ENCODE results near the gene GAN.
"Not testable (repeated sequence)": the region's sequence is repeated elsewhere in the genome, so short reads cannot be mapped to it uniquely, and the experiment has no call there.

GAN gene

GRCh38 chr16:81310045-81310644 is 4.6 kb upstream of the GAN start:
- no peak for DNase-seq

DNA sequence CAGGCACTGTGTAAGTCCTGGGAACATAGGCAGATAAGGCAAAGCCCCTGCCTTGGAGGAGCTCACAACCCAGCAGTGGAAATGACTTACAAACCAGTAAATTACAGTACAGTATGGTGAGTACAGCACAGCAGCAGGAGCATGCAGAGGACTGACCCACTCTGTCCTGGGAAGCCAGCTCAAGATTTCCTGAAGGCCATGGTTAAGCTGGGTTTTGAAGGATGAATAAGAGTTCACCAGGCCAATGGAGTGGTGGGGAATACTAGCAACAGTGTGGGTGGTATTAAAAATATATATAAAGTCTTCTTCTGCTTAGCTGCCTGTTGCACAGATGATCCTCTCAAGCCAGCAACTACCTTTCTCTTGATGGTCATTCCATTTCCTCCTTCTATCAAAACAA is 3.0 kb upstream of the GAN start:
- no peak for DNase-seq

GRCh38 chr16:81313701-81314602 is 810 bp upstream of the GAN start:
- no peak for DNase-seq

DNA sequence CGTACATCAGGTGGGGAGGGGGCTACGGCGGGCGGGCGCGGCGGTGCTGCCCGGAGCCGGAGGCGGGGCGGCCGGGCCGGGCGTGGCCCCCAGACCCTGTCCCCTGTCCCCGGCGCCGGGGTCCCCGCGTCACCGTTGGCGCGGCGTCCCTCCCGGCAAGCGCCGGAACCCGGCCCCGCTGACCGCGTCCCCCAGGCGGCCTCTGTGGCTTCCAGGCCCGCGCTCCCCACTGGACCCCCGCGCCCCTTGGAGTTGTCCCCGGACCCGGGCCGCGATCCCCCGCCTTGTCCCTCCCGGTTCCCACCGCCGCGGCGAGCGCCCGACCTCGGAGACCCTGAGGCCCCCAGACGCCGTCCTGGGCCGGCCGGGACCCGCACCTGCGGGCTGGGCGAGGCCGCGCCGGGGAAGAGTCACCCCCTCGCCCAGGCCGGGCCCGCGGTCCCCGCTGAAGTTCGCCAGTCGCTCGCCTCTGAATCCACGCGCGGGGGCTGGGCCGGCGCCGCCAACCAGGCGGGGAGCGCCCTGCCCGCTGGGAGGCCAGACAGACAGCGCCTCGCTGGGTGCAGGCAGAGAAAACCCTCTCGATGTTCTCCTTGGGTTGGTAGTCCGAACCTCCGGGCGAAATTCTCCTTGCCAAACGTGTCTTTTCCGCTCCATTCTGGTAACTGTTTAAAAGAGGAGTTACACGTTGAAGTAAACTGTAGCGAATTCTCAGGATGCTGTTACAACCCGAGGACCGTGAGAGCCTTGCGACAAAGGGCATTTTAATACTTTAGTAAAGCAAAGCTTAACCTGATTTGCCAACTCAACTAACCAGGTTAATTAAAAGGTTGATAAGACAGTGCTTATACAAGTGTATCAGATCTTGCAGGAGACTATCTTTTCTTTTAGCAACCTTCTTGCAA is 761 bp downstream of the GAN start:
- no peak for DNase-seq

GRCh38 chr16:81316176-81316496 is 1.4 kb downstream of the GAN start:
- no peak for DNase-seq

GRCh38 chr16:81318711-81319110 is 3.9 kb downstream of the GAN start:
- no peak for DNase-seq

GRCh38 chr16:81319221-81319912 is 4.6 kb downstream of the GAN start:
- no peak for DNase-seq

DNA sequence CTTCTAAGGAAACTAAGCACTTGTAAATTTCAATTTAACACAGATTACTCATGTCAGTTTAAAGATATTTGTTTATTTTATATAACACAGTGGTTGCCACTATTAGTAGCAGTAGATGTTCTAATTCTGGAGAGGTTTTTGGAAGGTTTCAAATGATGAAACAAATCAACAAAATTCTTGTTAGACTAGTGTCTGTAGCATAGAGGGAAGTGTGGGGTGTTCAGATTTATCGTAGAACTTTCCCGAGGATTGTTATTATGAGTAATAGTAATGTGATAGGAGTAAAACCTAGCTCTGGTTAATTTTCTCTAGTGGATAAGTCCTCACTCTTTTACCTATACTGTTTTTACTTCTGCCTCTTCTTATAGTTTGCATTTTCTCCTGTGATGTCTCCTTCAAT is 6.3 kb downstream of the GAN start:
- no peak for DNase-seq

DNA sequence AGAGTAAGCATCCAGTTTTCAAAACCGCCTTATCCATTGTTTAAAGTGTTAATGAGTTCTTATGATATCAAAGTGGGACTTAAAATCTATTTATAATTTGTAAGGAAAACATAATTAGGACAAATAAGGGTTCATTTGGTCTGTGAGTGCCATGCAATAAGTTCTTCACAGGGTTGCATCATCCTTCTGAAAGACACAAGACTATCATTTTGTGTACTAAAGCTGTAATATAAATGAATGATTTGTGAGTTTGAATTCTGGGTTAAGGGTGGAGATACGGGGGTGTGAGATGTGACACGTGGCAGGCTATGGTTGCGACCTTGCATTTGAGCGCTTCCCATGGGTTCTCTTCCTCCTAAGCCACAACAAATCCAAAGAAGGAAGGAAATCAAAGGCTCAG is 6.8 kb downstream of the GAN start:
- DNase-seq, result no peak

- DNase-seq, result no peak
Observed at GRCh38 chr16:81324808-81325207, 10.0 kb downstream of the GAN start.

DNA sequence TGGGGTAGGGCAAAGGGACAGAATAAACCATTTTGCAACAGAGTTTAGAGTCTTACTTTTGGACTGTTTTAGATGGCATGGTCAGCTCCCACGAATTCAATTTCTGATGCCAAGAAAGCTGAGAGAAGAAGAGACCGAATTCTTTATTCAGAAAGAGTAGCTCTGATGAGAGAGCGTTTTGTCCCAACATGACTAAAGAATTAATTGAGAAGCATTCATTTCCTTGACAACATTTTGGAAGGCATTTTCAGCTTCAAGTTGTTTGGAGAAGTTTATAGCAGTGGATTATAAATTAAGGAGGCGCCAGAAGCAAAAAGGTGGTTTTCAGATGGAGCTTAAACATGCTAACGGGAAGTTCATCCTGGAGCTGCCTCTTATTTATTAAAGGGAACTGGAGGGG is 12.2 kb downstream of the GAN start:
- no peak for DNase-seq

DNA sequence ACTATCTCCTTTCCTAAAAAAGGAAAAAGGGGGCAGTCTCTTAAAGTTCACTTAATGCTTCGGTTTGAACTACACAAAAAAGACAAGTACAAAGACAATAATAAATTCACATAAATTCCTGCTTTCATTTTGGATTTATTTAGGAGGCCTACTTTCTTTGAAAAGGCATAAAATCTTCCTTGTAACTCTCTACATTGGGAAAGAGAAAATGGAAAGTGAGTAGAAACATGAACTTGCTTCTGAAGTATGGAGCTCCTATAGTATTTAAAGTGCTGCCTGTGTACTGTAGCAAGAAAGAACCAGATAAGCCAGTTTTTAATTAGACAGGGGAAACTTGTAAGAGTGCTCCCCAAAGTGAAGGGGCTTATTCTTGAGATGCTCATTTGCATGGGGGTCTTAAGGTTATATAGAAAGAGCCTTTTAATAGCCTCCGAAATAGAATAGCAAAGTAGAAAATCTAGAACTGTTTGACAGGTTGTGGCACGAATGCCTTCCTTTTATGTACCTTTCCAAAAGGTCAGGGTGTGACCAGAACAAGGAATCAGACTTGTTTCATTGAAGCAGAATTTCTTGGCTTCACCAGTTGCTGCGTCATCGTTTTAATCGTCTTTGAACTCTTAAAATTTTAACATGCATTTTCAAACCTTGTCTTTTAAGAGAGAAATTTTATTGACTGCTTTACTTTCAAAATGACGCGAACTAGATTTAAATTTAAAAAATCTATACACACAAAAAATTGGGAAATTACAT is 12.9 kb downstream of the GAN start:
- no peak for DNase-seq

DNA sequence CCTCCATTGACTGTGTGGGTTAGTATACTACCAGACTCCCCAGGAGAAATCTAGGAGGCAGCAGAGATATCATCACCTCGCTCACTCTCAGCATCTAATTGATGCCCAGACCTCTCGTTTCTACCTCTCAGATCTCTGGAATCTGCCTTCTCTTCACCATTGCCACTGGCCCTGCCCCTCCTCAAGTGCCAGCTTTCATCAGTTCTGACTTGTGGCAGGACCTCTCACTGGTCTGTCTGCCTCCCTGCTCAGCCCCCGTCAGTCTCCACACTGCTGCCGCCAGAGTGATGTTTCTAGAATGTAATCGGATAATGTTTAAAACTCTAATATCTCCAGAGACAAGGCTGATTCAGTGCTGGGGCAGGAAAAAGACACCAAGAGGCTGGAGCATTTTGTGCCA is 15.2 kb downstream of the GAN start:
- no peak for DNase-seq

DNA sequence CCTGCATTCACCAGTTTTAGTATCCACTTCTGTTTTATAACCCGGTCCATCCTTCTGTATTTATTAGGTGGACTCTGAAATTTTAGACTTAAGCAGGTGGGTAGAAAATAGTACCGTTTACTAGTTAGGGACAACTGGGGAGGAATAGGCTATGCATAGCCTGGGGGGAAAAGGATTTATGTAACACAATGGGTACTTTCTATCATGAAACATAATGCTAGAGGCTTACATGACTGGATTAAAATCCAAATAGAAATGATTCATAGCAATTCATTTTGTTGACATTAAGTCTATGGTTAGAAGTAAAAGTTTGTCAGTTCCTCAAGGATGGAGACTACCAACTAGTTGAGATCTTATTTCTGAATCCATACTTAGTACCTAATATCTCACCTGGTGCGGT is 18.6 kb downstream of the GAN start:
- no peak for DNase-seq

- DNase-seq, result no peak
Observed at GRCh38 chr16:81335669-81336068, 20.9 kb downstream of the GAN start.

- no peak for DNase-seq
Observed at GRCh38 chr16:81337097-81337496, 22.3 kb downstream of the GAN start.

DNA sequence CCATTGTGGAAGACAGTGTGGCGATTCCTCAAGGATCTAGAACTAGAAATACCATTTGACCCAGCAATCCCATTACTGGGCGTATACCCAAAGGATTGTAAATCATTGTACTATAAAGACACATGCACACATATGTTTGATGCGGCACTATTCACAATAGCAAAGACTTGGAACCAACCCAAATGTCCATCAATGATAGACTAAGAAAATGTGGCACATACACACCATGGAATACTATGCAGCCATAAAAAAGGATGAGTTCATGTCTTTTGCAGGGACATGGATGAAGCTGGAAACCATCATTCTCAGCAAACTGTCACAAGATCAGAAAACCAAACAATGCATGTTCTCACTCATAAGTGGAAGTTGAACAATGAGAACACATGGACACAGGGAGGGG is 30.4 kb downstream of the GAN start:
- not testable (repeated sequence) for DNase-seq

GRCh38 chr16:81347425-81347824 is 32.7 kb downstream of the GAN start:
- DNase-seq, result no peak

DNA sequence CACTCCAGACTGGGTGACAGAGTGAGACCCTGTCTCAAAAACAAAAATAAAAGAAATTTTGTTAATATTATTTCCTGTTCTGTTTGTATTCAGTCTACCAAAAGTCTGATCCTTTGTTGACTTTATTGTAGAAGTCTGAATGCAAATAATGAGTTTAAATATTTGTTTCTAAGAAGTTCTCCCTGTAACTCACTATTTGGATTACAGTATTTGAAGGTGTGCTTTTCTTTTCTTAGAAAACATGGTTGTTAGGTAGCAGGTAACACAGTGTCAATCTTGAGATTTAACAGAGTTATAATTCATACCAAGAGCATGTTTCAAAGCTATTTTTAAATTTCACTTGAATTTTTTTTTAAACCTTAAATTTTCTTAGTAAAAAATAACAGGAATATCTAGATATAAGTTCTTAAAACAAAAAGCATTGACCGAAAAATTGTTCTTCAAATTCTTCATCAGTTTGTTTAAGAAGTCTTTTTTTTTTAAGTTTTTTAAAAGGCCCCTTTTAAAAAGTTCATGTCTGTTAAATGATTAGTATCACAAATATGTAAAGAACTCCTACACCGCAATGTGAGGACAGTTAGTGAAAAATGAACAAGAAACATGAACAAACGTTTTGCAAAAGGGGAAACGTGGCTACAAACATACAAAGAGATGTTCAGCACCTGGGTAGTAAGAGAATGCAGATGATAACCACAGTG is 35.0 kb downstream of the GAN start:
- DNase-seq, result no peak

DNA sequence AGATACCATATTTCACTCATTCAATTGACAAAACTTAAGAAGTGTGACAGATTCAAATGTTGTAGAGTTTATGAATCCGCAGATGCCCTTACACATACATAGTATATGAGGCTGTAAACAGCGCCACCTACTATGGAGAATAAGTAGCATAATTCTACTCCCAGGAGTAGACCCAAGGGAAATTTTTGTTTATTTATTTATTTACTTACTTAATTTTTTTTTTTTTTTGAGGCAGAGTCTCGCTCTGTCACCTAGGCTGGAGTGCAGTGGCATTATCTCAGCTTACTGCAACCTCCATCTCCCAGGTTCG is 35.5 kb downstream of the GAN start:
- no peak for DNase-seq

DNA sequence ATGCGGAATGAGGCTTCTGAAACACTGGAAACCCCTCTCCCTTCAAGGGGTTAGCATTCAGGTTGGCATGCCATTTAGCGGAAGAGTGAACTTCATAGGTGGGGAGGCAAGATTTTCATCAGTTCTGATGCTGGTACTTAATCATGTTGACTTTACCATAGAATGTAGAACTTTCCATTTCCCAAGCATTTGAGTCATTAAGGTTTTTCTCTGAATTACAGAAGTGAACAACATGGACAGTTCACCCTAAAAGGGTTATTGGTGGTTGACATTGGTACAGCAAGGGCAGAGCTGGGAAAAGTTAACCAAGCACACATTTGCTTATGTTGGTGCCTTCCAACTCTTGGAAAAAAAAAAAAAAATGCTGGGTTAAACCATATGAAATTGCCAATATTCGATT is 39.1 kb downstream of the GAN start:
- no peak for DNase-seq

GRCh38 chr16:81357711-81358260 is 43.0 kb downstream of the GAN start:
- DNase-seq, result no peak
